ENCODE results near the gene TAS2R42. TPM values are rescaled to one million over a fixed set of nuclear protein-coding genes. Genes with fewer than 3 reads are reported as not detected.

The TAS2R42 gene, protein sequence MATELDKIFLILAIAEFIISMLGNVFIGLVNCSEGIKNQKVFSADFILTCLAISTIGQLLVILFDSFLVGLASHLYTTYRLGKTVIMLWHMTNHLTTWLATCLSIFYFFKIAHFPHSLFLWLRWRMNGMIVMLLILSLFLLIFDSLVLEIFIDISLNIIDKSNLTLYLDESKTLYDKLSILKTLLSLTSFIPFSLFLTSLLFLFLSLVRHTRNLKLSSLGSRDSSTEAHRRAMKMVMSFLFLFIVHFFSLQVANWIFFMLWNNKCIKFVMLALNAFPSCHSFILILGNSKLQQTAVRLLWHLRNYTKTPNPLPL
- not detected in 2 replicates for polyA plus RNA-seq (2011; rRNA removed)
- polyA plus RNA-seq (2012; cell fraction: cytosol; rRNA removed) = not detected in 2 replicates
- polyA plus RNA-seq (2012; cell fraction: nucleus; rRNA removed) = not detected in 2 replicates
- not detected in 3 replicates for polyA plus RNA-seq (2017; fragmentation: RNase III; extraction: RNeasy Plus Mini Kit Qiagen cat#74134 plus additional on column Dnase treatment)
- not detected in 2 replicates for polyA minus RNA-seq (2011; rRNA and poly(A)+ RNA removed)

- no peak within 1 kb of the TSS for H3K4me3 ChIP-seq
- H3K9me3 ChIP-seq = no peaks in the 10 kb centered on the region
- 41% methylated on average over 2 of the region's 2 CpGs for WGBS (ENCODE audit: missing lambda C conversion rate)
- H3K27ac ChIP-seq = no peak within 1 kb of the TSS
- no peak for TF ChIP-seq JUN (IDR thresholded peaks at IDR 0.05)
- no peak for TF ChIP-seq JUNB (IDR thresholded peaks at IDR 0.05)
- TF ChIP-seq ATOH8 (CRISPR knock-in tag; IDR thresholded peaks at IDR 0.05; ENCODE audit: low read depth) = no peak
- no peak for TF ChIP-seq SMC3 (IDR thresholded peaks at IDR 0.05)
- no peak for TF ChIP-seq EHMT2 (IDR thresholded peaks at IDR 0.05; ENCODE audit: low read depth)
- TF ChIP-seq, protein P1, sequence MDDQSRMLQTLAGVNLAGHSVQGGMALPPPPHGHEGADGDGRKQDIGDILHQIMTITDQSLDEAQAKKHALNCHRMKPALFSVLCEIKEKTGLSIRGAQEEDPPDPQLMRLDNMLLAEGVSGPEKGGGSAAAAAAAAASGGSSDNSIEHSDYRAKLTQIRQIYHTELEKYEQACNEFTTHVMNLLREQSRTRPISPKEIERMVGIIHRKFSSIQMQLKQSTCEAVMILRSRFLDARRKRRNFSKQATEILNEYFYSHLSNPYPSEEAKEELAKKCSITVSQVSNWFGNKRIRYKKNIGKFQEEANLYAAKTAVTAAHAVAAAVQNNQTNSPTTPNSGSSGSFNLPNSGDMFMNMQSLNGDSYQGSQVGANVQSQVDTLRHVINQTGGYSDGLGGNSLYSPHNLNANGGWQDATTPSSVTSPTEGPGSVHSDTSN (IDR thresholded peaks at IDR 0.05) = no peak
- TF ChIP-seq, protein P2, sequence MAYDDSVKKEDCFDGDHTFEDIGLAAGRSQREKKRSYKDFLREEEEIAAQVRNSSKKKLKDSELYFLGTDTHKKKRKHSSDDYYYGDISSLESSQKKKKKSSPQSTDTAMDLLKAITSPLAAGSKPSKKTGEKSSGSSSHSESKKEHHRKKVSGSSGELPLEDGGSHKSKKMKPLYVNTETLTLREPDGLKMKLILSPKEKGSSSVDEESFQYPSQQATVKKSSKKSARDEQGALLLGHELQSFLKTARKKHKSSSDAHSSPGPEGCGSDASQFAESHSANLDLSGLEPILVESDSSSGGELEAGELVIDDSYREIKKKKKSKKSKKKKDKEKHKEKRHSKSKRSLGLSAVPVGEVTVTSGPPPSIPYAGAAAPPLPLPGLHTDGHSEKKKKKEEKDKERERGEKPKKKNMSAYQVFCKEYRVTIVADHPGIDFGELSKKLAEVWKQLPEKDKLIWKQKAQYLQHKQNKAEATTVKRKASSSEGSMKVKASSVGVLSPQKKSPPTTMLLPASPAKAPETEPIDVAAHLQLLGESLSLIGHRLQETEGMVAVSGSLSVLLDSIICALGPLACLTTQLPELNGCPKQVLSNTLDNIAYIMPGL (CRISPR knock-in tag; IDR thresholded peaks at IDR 0.05; ENCODE audit: borderline replicate concordance) = no peak
- TF ChIP-seq RFX5 (IDR thresholded peaks at IDR 0.05) = no peak
- TF ChIP-seq EP300 (IDR thresholded peaks at IDR 0.05) = no peak
- TF ChIP-seq BHLHE40 (IDR thresholded peaks at IDR 0.05; ENCODE audit: low read depth, low read length) = no peak
- TF ChIP-seq NR3C1 (IDR thresholded peaks at IDR 0.05) = no peak
- no peak for TF ChIP-seq BCL3 (IDR thresholded peaks at IDR 0.05)
- ChIA-PET POLR2A (no interaction called here), CTCF (no interaction called here)
- no peaks in the 10 kb centered on the region for H3K4me1 ChIP-seq
- no peak for DNase-seq (ENCODE audit: low read depth in 1 of 2, low spot score in 1 of 2)
- no peak for FAIRE-seq
- H3K4me2 ChIP-seq = no peak within 1 kb of the TSS
- ATAC-seq = no peak
Measured at GRCh38 chr12:11186837-11187236, at the start of gene TAS2R42. TSS of gene TAS2R42 (minus strand) at chr12:11186937. CDS start at chr12:11186937, 0 bp downstream.

DNA sequence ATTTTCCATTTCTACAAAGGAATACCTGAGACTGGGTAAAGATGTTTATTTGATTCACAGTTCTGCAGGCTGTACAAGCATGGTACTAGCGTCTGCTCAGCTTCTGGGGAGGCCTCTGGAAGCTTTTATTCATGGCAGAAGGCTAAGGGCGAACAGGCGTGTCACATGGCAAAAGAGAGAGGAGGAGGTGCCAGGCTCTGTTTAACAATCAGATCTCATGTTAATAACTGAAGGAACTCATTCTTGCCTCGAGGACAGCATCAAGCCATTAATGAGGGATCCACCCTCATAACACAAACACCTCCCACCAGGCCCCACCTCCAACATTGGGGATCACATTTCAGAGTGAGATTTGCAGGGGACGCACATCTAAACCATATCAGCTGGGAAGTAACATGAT, 46.8 kb upstream of the TAS2R42 start:
- 29% methylated on average over 5 of the region's 5 CpGs for WGBS (ENCODE audit: missing lambda C conversion rate)

GRCh38 chr12:11228296-11228879, 41.7 kb upstream of the TAS2R42 start:
- Histone ChIP-seq H3K4me3 (no peak overlapping the region), H3K9me3 (no peaks in the 10 kb centered on the region), H3K4me1 (no peaks in the 10 kb centered on the region), H3K27ac (no peak overlapping the region), H3K4me2 (no peak overlapping the region)
- FAIRE-seq (no peak), DNase-seq (ENCODE audit: low read depth in 1 of 2, low spot score in 1 of 2) (peak; percentile 20 to 57), ATAC-seq (peak; percentile 88 to 95; a peak in 5 of 6 replicates)
- CTCF ChIA-PET = interaction anchor here (0.7 to 2.3 kb wide), 5 partner anchors 10 to 457 kb away, joined by 3 to 15 read pairs (median 4); no protein-coding TSS in a partner anchor
- peak; percentile 42 to 78; a peak in 4 of 5 replicates for TF ChIP-seq RAD21 (conservative IDR thresholded peaks at IDR 0.05 in 1 of 2, IDR thresholded peaks at IDR 0.05 in 1 of 2)
- peak; percentile 53; the same call in 2 of the 3 replicates for TF ChIP-seq SMC3 (IDR thresholded peaks at IDR 0.05)
- TF ChIP-seq EP300 (IDR thresholded peaks at IDR 0.05) = no peak
- no peak for TF ChIP-seq TFCP2L1 (CRISPR knock-in tag; IDR thresholded peaks at IDR 0.05)
- TF ChIP-seq, protein P1 (IDR thresholded peaks at IDR 0.05) = no peak
- TF ChIP-seq, protein P3, sequence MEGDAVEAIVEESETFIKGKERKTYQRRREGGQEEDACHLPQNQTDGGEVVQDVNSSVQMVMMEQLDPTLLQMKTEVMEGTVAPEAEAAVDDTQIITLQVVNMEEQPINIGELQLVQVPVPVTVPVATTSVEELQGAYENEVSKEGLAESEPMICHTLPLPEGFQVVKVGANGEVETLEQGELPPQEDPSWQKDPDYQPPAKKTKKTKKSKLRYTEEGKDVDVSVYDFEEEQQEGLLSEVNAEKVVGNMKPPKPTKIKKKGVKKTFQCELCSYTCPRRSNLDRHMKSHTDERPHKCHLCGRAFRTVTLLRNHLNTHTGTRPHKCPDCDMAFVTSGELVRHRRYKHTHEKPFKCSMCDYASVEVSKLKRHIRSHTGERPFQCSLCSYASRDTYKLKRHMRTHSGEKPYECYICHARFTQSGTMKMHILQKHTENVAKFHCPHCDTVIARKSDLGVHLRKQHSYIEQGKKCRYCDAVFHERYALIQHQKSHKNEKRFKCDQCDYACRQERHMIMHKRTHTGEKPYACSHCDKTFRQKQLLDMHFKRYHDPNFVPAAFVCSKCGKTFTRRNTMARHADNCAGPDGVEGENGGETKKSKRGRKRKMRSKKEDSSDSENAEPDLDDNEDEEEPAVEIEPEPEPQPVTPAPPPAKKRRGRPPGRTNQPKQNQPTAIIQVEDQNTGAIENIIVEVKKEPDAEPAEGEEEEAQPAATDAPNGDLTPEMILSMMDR (IDR thresholded peaks at IDR 0.05) = peak; percentile 39; the same call in 2 of the 3 replicates
- WGBS (ENCODE audit: missing lambda C conversion rate) = 34% methylated on average over 5 of the region's 5 CpGs
- POLR2A ChIA-PET = no interaction called here

More for the DNA sequence above, 46.8 kb upstream of the TAS2R42 start:
- ATAC-seq (no peak), FAIRE-seq (no peak), DNase-seq (ENCODE audit: low read depth in 1 of 2, low spot score in 1 of 2) (no peak)
- ChIA-PET CTCF (no interaction called here), POLR2A (no interaction called here)
- no peak for TF ChIP-seq HOXB5 (CRISPR knock-in tag; IDR thresholded peaks at IDR 0.05)
- TF ChIP-seq JUNB (IDR thresholded peaks at IDR 0.05) = no peak
- no peak for TF ChIP-seq RFX5 (IDR thresholded peaks at IDR 0.05)
- TF ChIP-seq RARB (CRISPR knock-in tag; IDR thresholded peaks at IDR 0.05) = no peak
- TF ChIP-seq EP300 (IDR thresholded peaks at IDR 0.05) = no peak
- TF ChIP-seq ZSCAN20 (CRISPR knock-in tag; IDR thresholded peaks at IDR 0.05) = no peak
- TF ChIP-seq GATA3 (IDR thresholded peaks at IDR 0.05; ENCODE audit: borderline replicate concordance) = no peak
- TF ChIP-seq NFE2L2 (conservative IDR thresholded peaks at IDR 0.05; ENCODE audit: low read length) = no peak
- Histone ChIP-seq H3K4me3 (no peak overlapping the region), H3K4me1 (no peaks in the 10 kb centered on the region), H3K4me2 (no peak overlapping the region), H3K9me3 (no peaks in the 10 kb centered on the region), H3K27ac (no peak overlapping the region)

All from A549 (cell line).